ENCODE measurements around the gene SNRPA1.
A peak's percentile ranks its signal among the peaks of the same experiment; 100 is the strongest.

The SNRPA1 gene

DNA sequence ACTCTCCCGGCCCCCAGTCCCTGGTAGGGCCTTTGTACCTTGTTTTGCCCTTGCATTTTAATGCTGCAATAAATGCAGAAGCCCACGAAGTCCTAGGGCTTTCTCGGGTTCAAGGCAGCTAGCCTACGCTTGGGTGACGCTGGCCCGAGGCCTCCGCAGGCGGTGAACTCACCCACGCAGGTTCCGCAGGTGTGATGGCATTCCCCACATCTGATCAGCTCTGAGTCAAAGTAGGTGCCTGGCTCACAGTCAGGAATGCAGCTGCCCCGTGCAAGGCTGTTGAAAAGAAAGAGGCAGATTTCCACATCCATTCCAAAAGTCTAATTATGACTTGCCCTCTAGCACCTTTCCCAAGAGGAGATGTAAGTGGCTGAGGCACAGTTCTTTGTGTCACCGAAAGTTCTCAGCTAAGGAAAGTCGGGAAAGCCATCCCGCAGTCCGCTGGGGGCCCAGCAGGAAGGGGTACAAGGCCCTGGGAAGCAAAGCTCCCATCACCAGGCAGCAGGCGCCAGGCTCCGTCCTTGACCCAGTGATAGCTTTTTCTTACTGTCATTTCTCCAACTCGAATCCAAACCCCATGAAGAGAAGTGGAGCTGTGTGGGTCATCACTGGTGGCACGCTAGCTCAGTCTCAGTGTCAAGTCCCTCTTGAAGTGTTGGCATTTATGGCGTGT, 23.2 kb upstream of the SNRPA1 start:
- no peak for DNase-seq

DNA sequence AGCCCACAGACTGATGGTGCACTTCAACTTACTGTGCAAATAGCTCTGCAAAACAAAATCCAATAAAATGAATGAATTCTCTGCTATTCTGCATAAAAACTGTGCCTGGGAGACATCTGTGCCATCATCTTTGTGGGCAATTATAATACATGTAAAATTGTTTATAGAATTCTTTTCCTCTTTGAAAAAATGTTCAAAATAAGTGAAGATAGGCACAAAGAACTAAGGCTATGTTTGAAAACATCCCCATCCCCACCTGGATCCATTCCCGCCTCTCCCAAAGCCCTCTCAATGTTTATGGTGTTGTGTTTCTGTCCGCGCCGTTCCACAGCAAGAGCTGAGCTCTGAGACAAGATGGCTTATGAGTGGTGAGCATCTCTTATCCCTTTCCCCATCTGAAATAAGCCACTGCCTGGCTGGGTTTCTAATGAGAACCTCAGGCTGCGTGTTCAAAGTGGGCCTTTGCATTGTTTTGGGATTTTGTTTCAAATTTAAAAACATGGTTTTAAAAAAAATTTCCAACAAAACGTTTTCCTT, 22.4 kb upstream of the SNRPA1 start:
- DNase-seq, result no peak

GRCh38 chr15:101316529-101316928, 21.5 kb upstream of the SNRPA1 start:
- no peak for DNase-seq

DNA sequence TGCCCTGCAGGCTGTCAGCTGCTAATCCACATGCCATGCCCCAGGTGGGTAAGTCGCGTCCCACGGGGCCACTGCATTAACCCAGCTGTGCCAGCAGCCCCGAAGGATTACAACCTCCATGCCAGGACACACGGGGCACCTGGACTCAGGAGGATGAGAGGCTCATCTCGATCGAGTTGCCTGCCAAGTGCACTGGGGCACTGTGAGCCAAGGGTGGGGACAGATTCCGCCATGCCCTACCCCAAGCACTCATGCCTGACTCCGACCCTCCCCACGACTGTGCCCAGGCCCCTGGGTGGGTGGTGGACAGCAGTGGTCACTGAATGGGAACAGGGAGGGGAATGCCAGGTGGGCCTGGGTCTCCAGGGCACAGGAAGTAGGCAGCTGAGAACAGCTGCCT, 20.7 kb upstream of the SNRPA1 start:
- no peak for DNase-seq

DNA sequence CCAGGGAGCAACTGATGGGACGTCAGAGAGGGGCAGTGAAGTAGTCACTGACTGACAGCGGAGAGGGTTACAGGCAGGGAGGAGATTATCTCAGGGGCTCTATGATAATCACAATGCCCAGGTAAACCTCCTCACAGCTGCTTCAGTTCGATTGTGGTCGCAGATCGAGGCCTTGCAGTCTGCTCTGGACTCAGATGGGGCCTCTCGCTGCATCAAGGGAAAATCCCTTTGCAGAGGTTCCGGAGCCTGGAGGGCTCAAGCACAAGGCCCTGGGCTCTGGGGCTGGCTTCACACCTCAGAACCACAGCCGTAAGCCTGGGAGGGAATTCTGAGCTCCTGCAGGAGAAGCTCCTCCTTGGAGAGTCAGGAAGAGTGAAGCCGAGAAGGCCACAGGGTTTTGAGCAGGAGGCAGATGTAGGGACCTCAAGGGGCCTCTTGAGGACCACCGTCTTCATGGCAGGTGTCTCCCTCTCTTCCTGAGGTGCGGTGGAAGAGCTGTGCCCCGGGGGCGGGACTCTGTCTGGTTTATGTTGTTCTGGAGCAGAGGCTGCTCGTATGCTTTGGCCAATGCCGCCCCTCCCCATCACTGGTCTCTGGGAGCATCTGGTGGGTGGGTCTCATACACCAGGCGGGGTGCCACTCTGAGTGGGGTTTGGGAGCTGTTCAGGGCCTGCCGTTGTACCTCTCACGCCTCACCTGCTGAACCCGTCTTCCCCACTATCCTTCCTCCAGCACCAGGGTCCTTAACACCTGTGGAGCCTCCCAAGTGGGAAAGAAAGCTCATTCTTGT, 19.5 kb upstream of the SNRPA1 start:
- DNase-seq, result no peak

DNA sequence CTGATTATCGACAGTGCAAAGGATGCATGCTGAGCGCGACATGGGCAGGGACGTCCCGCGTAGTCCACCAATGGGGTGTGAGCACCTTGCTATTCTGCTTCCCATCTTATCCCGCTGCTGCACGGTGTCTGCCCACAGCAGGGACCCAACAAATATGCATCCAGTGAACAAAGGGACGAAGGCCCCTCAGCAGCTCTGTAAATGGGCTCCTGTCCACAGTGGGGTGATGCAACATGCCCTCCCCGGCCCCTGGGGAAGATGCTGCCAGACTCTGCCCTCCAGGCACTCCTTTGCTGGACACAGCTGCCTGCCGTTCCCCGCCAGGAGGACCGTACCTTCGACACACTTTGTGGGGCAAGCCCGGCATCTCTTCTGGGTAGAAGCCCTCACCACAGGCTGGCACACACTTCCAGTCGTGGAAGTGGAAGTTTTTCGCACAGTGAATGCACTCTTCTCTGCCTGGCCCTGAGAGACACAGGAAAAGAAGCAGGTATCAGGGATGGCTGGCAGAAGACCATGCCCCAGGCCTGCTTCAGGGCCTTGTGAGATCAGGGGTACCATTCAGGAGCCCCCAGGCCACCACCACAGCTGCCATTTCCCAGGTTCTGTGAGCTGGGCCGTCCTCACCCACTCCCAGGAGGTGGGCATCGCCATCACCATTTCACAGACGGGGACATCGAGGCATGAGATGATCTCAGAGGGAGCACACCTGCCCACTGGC, 18.2 kb upstream of the SNRPA1 start:
- DNase-seq, result no peak

GRCh38 chr15:101310508-101310907, 15.5 kb upstream of the SNRPA1 start:
- DNase-seq, result no peak

- no peak for DNase-seq
These were observed 15.1 kb upstream of the SNRPA1 start for GRCh38 chr15:101310161-101310480.

- no peak for DNase-seq
These were observed 14.6 kb upstream of the SNRPA1 start for GRCh38 chr15:101309436-101310160.

GRCh38 chr15:101308604-101309435, 13.8 kb upstream of the SNRPA1 start:
- DNase-seq, result peak; percentile 53

GRCh38 chr15:101307897-101308603, 13.0 kb upstream of the SNRPA1 start:
- DNase-seq, result no peak

GRCh38 chr15:101307048-101307896, 12.2 kb upstream of the SNRPA1 start:
- DNase-seq, result no peak

DNA sequence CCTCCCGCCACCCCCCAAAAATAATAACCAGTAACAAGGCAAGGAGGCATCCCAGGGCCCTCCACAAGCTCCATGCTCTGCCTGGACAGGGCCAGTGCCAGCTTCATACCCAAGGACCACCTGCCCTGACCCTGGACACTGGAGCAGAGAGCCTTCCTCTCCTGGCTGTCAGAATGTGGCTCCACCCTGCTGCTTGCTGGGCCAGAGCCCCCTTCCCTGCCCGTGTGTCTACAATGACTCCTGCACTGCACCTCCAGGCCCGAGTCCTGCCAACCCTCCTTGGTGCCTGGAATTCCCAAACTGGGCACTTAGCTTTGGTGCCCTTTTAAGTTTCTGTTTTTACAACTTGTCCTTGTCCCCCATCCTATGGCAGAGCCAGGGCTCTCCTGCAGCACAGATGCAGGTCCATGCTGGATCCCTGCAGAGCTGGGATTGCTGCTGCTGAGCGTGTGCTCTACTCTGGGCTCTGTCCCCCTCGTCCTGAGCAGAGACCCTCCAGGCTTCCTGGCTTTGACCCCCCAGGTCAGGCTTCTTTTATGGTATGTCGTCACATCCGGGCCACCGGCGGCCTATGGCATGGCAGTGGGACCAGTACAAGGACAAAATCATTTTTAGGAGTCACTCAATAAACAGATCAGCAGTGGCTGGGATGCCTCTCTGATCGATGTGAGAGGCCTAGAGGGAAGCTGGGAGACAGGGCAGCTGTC, 11.4 kb upstream of the SNRPA1 start:
- no peak for DNase-seq

GRCh38 chr15:101305820-101306255, 10.8 kb upstream of the SNRPA1 start:
- DNase-seq, result no peak

DNA sequence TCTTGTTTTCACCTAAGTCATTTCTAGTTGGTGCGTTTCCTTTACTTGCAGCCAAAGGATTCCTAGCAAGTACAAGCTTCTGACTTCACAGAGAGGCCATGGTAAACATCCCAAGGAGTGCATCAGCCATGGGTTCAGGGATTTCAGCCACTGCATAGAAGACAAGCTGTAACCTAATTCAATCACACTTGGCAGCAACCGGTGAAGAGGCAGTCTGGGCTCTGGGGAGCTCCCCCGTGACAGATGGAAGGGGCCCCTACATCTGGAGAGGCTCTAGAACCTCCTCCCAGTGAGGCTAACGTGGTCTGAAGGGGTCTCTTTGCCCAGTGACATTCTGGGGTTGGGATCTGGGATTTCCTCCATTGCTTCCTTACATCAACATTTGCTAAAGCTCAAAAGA, 8.4 kb upstream of the SNRPA1 start:
- no peak for DNase-seq

DNA sequence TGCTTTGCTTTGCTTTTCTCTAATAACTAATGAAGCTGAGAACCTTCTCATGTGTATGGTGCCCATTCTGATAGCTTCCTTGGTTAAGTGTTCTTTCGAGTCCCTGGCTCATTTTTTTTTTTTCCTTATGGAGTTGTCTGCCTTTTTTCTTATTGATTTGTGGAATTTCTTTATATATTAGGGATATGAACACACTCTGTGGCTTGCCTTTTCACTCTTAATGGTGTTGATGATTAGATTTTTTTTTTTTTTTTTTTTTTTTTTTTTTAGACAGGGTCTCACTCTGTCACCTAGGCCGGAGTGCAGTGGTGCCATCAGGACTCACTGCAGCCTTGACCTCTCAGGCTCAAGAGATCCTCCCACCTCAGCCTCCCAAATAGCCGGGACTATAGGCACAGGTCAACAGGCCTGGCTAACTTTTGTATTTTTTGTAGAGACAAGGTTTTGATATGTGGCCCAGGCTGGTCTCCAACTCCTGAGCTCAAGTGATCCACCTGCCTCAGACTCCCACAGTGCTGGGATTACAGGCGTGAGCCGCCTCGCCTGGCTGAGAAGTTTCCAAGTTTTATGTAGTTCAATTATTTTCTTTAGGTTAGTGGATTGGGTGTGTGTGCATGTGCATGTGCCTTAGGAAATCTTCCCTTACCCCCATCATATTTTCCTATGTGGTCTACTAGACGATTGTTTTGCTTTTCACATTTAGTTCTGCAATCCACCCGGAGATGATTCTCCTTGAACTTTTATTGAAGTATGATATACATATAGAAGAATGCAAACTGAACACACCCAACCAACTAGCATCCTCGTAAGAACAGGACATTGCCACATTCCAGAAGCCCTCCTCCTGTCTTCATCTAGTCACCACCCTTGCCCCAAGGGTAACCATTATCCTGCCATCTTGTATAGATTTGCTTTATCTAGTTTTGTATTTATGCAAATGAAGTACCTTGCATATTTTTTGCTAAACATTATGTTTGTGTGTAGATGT, 1.7 kb upstream of the SNRPA1 start:
- no peak for DNase-seq

- DNase-seq, result no peak
These were observed 636 bp upstream of the SNRPA1 start for GRCh38 chr15:101295607-101296161.

DNA sequence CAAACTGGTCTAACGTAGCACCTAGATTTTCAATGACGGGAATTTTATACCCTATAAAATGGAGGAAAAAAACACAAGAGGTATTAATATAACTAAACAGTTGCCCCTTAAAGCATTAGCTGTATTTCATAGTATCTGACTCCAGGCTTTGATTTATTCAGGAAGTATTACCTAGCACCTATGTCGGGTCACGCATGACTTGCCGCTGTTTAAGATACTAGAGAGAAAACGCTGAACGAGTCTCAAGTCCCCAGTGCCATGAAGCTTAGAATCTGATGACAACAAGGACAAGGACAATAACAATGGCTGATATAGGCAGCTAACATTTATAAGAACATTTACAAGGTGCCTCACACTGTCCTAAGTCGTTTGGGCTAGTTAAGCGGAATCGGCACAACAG, 1.9 kb downstream of the SNRPA1 start:
- no peak for DNase-seq

Data from NCI-H1092 treated with DMSO at 0.1 percent for 48 hours (cell line).